DMS 273 treated with DMSO at 0.1 percent for 48 hours (cell line): ENCODE results near the gene LTN1.

ENCODE experiments used
- DNase-seq: peaks from one replicate; lab custom pipeline; 2025; lab: John Stamatoyannopoulos, UW

The LTN1 gene

DNA sequence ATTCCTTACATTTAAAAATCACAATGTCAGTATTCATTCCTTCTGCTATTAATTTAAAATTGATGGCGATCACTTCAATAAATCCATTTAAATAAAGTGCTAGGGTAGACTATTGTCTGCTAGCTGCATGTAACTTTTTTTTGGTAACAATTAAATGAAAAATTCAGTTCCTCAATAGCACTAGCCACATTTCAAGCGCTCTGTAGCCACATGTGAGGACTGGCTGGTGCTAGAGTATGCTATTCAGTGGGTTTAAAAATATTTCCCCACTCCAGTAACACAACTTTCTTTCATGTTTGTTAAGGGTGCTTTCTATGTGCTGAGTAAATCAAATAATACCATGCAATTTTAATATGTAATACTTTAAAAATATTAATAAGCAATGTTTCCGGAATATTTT lies 108.2 kb downstream of the LTN1 start:
- no peak for DNase-seq

DNA sequence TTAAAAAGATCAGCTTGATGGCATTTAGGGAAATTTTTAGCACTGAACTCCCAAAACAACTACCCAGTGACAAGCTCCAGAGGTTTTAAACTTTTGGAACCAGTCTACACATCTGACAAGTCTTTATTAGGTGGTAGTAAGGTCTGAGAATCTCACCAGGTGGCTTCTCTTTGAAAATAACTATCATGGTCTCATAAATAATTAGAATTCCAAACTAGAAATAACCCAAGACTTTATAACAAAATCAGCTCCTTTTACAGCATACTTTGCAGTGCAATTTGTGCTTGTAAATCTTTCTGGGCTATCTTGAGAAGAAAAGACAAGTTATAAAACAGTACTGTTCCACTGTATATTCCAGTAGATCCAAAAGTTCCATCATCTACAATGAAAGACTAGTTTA lies 108.7 kb downstream of the LTN1 start:
- DNase-seq = no peak

DNA sequence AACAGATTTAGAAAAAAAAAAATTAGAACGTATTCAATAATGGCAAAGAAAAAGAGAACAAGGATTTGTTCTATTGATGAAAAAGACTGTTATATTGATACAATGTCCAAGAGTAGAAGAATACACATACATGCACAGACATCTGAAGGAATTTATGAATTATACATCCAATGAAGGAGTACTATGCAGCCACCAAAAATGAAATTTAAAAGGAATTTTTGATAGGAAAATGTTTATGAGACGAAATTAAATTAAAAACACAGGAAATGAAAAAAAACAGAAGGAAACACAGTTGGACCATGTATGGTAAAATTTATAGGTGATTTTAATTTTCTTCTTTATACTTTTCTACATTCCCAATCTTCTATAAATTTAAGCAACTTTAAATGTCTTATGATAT lies 110.3 kb downstream of the LTN1 start:
- DNase-seq = no peak
